Measurements from ENCODE around the gene TCAP.

GRCh38 chr17:39670746-39671145, 5.6 kb downstream of the TCAP start:
- TF ChIP-seq CTCF (IDR thresholded peaks at IDR 0.05; ENCODE audit: low read length): no peak
- TF ChIP-seq EZH2 (optimal IDR thresholded peaks at IDR 0.05; ENCODE audit: low read depth, low read length): no peak
